GM20000 (cell line): Measurements from ENCODE around the gene GRIP1.

ENCODE experiments used
- DNase-seq: peaks from one replicate; pipeline ENCODE4 v3.0.0; 2012; ENCODE audit warnings: low spot score
- TF ChIP-seq, protein P1 (sequence below): IDR thresholded peaks from 2 replicates; pipeline ENCODE4 v1.5.1; 2012; ENCODE audit warnings: mild to moderate bottlenecking, control low read depth; ENCODE audit errors: extremely low read depth, missing control alignments

GRIP1 gene

DNA sequence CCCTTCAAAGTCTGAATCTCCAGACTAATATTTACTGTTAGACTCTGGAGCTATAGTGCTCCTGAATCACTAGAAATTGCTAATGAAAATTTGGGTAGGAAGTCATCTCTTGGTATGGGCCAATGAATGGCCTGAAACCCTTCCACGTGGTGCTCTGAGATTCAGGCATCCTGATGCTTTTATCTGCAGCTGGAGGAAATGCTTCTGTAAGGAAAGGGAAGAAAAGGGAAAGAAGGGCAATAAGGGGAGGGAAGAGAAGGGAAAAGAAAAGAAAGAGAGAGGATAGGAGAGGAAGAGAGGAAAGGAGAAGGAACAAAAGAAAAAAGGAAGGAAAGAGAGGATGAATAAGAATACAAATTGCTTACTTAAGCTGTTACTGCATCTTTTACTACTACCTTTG lies 182.3 kb downstream of the GRIP1 start:
- no peak for DNase-seq
- TF ChIP-seq, protein P1, sequence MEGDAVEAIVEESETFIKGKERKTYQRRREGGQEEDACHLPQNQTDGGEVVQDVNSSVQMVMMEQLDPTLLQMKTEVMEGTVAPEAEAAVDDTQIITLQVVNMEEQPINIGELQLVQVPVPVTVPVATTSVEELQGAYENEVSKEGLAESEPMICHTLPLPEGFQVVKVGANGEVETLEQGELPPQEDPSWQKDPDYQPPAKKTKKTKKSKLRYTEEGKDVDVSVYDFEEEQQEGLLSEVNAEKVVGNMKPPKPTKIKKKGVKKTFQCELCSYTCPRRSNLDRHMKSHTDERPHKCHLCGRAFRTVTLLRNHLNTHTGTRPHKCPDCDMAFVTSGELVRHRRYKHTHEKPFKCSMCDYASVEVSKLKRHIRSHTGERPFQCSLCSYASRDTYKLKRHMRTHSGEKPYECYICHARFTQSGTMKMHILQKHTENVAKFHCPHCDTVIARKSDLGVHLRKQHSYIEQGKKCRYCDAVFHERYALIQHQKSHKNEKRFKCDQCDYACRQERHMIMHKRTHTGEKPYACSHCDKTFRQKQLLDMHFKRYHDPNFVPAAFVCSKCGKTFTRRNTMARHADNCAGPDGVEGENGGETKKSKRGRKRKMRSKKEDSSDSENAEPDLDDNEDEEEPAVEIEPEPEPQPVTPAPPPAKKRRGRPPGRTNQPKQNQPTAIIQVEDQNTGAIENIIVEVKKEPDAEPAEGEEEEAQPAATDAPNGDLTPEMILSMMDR, result no peak

DNA sequence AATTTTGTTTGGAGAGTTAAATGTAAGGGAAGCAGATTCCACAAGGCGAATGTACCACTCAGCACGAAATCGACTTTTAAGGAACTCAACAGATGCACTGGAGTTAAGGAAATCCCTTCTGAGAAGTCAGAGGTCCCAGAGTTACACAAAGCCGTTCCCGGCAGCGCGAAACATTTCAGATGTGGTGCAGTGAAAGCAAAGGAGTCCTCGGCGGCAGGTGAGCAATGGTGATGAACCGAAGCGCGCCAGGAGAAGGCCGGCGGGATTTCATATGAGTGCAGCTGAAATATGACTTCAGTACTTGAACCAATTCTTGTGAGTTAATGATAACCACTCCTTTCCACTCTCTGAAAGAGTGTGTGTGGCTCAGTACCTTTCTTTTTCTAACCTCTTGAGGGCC lies 183.2 kb downstream of the GRIP1 start:
- no peak for DNase-seq

DNA sequence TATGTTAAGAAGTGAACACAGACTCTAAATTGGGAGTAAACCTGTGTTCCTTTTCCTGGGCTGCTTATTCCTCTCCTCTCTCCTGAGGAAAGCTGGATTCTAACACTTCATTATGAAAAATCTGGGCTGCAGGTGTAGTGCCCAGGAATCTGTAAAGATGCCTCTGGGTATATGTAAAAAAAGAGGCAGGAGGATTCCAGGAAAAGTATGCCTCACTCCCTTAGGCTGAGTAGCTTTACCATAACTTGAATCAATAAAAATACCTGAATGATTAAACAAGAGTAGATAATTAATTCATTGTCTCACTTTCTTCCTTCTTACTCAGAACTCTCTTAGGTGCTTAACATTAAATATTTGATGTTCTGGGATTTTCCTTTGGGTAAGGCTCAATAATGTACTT lies 185.1 kb downstream of the GRIP1 start:
- TF ChIP-seq, protein P1, result no peak
- no peak for DNase-seq

More for the DNA sequence above, 183.2 kb downstream of the GRIP1 start:
- TF ChIP-seq, protein P1, result no peak

DNA sequence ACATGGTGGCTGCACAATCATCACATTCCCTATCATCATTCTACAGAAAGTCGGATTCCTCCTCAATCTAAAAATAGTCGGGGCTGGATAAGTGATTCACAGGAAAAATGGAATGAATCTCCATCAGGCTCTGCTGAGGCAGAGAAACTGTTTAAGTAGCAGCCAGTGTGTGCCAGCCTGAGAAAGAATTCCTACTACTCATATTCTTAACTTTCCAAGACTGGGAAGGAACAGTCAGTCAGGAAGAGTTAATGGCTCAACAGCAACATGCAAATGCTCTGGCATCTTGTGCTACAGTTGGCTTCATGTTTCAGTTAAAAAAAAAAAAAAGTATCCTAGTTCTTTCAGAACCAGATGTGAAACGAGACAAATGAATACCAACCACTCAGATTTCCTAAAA lies 187.0 kb downstream of the GRIP1 start:
- TF ChIP-seq, protein P1, result no peak
- DNase-seq, result no peak

DNA sequence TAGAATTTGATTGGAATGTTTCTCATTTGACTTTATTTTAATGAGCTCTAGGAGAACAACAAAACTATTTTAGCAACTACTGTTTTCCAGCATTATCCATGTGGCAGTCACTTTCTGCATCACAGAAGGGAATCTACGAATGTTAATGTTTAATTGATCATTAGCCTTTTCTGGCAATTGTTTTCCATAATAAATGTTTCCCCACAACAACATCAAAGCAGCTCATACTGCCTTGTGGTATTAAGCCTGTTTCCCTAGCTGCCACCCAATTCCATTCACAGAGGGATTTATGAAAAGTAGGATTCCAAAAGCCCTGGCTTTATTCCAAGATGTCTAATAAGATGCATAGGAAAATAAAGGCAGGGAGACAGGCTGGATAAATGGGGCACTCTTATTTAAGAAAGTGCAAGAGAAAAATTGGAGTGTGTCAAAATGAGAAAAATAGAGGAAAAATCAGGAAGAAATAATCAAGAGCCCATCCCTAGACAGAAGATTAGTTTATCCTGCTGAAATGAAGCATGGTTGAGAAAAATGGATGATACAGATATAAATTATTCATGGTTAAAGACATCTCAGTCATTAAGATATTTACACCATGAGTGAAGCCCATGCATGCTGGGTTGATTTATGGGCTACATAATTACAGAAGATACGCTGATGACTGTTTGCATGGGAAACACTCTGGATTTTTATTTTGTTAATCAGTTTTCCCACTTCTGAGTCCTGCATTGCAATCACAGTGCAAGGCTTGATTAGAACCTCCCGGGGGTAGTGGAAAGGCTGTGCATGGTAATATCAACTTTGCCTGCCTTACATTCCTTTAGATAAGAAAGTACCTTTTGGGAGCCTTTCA lies 196.3 kb downstream of the GRIP1 start:
- DNase-seq, result no peak
- TF ChIP-seq, protein P1, result no peak

DNA sequence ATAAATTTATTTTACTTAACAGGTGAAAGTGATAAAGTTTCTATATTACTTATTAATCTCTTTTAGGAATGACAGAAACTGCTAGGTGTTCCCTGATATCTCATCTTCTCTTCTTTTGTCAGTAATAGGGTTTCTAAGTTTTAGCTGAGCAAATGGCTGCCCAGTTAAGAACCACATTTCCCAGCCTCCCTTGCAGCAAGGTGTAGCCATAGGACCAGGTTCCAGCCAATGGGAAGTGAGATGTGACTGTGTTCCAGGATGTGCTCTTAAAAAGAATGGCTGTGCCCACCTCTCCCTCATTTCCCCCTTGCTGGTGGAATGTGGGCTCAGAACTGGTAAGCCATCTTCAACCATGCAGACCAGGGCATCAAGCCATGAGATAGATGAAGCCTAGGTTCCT lies 210.9 kb downstream of the GRIP1 start:
- TF ChIP-seq, protein P1, result no peak
- no peak for DNase-seq

DNA sequence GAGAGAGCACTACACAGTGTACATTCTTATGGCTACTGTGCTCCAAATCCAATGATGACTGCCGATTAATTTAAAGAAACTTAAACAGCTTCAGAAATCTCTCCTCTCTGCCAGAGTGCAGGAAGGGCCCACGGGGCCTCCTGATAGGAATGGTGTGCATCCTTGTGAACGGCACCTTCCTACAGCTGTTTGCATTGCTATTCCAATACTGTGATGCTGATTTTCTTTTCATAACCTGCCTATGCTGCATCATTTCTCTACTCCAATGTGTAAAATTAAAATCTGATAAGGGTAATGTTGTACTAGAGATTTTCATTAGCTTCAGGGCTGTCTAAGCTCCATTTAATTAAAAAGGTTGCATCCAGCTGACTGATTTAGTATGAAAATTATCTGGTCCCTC lies 217.5 kb downstream of the GRIP1 start:
- DNase-seq, result no peak
- TF ChIP-seq, protein P1, result no peak
